HUES64 (cell line): ENCODE results near the gene SKP1.
A peak's percentile ranks its signal among the peaks of the same experiment; 100 is the strongest.

Experiments
- H3K27ac ChIP-seq: 2 replicates; pipeline ENCODE4 v1.7.0; 2013; ENCODE audit warnings: low read depth, low read length, inconsistent platforms
- H3K27me3 ChIP-seq: 2 replicates; pipeline ENCODE4 v1.6.1; 2013; ENCODE audit warnings: mild to moderate bottlenecking, low read length; ENCODE audit not compliant: insufficient read depth
- H3K36me3 ChIP-seq: 2 replicates; pipeline ENCODE4 v1.6.1; 2013; ENCODE audit warnings: mild to moderate bottlenecking, low read length; ENCODE audit not compliant: insufficient read depth
- H3K4me1 ChIP-seq: 2 replicates; pipeline ENCODE4 v1.6.1; 2013; ENCODE audit warnings: mild to moderate bottlenecking, low read length, moderate library complexity; ENCODE audit not compliant: insufficient read depth
- H3K4me3 ChIP-seq: 2 replicates; pipeline ENCODE4 v1.5.1; 2013; ENCODE audit warnings: mild to moderate bottlenecking, low read length, moderate library complexity
- H3K9ac ChIP-seq: 2 replicates; pipeline ENCODE4 v1.6.1; 2013; ENCODE audit warnings: mild to moderate bottlenecking, low read depth, low read length
- H3K9me3 ChIP-seq: 2 replicates; pipeline ENCODE4 v1.6.1; 2013; ENCODE audit warnings: low read depth, low read length; ENCODE audit not compliant: insufficient read depth
- WGBS: fragments of 150-250, 120-280 bp; methylation state at CpG from one replicate; pipeline ENCODE4 v1.1.7; 2013; ENCODE audit warnings: missing lambda C conversion rate; 5-methylcytosine and 5-hydroxymethylcytosine counted together

The SKP1 gene

DNA sequence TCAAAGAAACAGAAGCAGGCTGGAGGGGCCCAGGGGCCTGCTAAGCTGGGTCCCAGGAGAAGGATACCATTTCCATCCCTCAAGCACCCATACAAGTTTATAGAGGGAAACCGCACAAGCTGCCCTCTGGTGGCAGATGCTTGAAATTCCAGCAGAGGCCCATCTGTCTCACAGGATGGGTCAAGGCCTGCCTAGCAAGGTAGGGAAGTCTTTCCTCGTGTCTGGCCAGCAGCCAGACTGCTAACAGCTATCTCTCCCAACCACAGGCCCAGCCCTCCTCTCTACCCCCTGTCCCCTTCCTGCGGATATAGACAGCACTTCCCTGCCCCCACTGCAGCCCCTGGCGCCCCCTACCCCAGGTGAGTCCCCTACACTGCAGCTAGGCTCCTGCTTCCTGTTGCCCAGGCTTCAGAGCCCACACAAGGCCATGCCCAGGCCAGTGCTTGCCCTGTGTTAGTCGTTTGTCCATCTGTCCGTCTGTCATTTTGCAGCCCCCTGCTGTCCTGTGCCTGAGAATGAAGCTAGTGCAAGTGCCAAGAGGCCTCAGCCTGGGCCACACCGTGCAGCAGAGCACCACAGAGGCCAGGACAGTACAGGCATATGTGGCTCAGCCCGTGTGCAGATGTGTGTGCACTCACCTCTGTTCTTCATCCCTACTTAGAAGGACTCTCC is 36.1 kb downstream of the SKP1 start:
- peaks cover 41% of the 10 kb centered on the region for H3K36me3 ChIP-seq
- H3K27ac ChIP-seq = no peak overlapping the region
- H3K4me3 ChIP-seq = no peak overlapping the region
- H3K27me3 ChIP-seq = no peaks in the 10 kb centered on the region
- peaks cover 8% of the 10 kb centered on the region for H3K4me1 ChIP-seq
- H3K9ac ChIP-seq = no peak overlapping the region
- WGBS = 55% methylated on average over 8 of the region's 8 CpGs
- H3K9me3 ChIP-seq = no peaks in the 10 kb centered on the region

DNA sequence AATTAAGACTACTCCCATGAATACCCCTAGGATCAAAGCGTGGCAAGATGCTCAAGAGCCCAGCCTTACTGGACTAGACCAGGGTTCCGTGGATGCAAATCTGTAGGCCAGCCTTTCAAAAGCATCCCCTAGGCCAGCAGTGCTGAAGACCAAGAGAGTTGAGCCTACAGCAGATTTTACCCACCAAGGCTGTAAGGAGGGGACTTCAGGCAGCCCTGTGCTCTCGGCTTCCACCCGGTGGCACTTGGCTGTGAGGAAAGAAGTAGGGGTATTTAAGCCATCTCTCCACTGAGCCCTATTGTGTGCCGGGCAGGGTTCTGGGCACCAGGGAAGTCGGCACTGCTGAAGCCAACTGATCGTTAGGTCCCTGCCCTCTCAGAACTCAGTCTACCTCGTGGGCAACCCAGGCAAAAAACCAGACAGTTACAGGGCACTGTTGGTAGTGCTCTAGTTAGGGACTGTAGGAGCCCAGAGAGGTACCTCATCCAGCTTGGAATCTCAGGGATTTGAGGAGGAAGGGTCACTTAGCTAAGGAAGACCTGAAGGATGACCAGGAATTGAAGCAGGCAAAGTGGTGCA is 36.8 kb downstream of the SKP1 start:
- Histone ChIP-seq H3K36me3 (peaks cover 35% of the 10 kb centered on the region), H3K9me3 (no peaks in the 10 kb centered on the region), H3K27ac (no peak overlapping the region), H3K4me1 (peaks cover 8% of the 10 kb centered on the region), H3K27me3 (no peaks in the 10 kb centered on the region), H3K9ac (no peak overlapping the region), H3K4me3 (no peak overlapping the region)
- WGBS = 92% methylated on average over 8 of the region's 8 CpGs

DNA sequence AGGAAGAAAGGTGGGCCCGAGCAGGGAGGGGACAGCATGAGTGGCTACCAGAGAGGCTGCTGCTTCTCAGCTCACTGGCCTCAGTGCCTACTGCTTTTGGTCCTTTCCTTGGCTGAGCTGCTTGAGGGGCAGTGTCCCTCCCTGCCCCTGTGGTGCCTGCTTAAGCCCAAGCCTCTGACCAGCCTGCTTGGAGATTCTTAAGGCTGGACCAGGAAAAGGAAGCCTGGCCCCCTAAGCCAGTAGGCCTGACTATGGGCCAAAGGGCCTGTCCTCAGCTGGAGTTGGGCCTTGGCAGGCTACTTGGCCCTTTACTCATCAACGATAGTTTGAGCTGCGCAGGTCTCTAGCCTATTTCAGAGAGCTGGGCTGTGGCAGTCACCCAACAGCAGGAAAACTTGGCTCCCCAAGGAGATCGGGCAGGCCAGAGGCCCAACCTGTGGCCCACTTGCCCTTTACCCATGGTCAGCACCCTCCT is 37.3 kb downstream of the SKP1 start:
- Histone ChIP-seq H3K9me3 (no peaks in the 10 kb centered on the region), H3K36me3 (peaks cover 33% of the 10 kb centered on the region), H3K27ac (no peak overlapping the region), H3K4me3 (no peak overlapping the region), H3K27me3 (no peaks in the 10 kb centered on the region), H3K9ac (no peak overlapping the region), H3K4me1 (peaks cover 8% of the 10 kb centered on the region)
- 97% methylated on average over 4 of the region's 4 CpGs for WGBS

DNA sequence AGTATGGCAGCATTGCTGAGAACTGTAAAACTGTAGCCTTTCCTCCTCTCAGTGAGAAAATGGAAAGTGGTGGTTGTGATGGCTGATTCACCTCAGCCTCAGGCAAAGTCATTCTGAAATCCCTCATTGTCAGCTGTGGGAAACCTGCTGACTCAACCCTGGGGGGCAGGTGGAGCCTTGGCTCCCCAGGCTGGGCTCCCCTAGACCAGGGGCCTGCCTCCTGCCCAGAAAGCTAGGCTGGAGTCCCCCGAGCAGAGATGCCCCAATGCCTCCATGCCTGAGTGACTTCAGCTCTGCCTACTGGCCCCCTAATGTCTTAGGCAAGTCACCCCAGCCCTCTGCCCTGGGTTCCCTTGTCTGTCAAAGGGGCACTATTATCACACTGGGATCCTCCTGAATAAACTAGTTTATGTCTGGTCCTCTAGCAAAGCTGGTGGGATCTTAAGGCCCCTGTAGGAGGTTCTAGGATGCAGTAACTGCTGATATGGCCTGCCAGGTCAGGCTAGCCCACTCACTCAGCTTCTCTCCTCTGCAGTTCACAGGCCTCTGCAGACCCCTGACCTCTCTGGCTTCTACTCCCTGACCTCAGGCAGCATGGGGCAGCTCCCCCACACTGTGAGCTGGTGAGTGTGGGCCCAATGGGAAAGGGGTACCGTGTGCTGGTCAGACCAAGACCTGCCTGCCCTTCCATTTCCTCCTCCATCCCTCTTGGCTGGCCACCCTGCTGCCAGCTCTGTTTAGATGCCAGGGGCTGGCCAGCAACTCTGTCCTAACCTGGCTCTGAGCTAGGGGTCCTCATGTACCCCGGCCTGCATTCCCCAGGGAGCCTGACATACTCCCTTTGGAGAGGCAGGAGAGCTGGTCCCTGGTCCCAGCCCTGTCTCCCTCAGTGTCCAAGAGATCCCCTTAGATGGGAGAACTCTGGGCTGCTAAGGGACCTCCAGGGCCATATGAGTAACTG is 38.1 kb downstream of the SKP1 start:
- Histone ChIP-seq H3K36me3 (peaks cover 32% of the 10 kb centered on the region), H3K27ac (no peak overlapping the region), H3K4me3 (no peak overlapping the region), H3K27me3 (no peaks in the 10 kb centered on the region), H3K4me1 (peaks cover 8% of the 10 kb centered on the region), H3K9ac (no peak overlapping the region), H3K9me3 (no peaks in the 10 kb centered on the region)
- WGBS = 90% methylated on average over 3 of the region's 3 CpGs

DNA sequence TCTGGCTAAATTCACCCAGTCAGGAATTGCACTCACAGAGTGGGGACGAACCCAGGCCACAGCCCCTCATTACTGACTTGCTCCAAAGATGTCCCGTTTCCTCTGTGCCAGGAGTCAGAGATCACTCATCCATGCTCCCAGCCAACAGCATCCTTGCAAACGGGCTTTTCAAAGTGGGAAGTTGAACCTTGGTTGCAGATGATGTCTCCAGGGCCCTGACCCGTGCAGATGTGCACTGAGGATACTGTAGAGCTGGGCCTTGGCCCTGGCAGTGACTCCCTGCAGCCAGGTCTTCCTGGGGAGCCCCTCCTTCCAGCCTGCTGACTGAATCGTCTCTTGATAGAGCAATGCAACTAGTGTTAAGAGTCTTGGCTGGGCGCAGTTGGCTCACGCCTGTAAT is 40.0 kb downstream of the SKP1 start:
- Histone ChIP-seq H3K27me3 (no peaks in the 10 kb centered on the region), H3K36me3 (peaks cover 21% of the 10 kb centered on the region), H3K9ac (no peak overlapping the region), H3K4me1 (peaks cover 8% of the 10 kb centered on the region), H3K4me3 (no peak overlapping the region), H3K9me3 (no peaks in the 10 kb centered on the region), H3K27ac (no peak overlapping the region)
- 94% methylated on average over 7 of the region's 7 CpGs for WGBS

DNA sequence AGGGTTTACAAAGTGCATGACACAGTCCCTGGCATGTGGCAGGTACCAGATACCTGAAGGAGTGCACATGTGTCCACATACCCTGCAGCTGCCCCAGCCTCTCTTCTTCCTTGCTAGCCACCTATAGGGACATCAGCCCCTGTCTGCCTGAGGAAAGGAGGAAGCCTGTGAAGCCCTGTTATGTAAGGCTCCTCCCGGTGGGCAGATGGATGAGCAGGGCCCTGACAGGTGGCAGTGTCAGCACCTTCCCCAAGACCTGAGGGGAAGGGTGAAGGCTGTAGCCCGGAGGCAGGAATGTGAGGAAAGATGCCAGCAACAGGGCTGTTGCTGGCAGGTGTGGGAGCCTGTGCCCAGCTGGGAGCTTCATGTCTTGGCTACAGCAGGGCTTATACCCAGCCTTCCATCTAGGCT is 40.5 kb downstream of the SKP1 start:
- H3K4me3 ChIP-seq = no peak overlapping the region
- peaks cover 8% of the 10 kb centered on the region for H3K4me1 ChIP-seq
- no peaks in the 10 kb centered on the region for H3K9me3 ChIP-seq
- H3K9ac ChIP-seq = no peak overlapping the region
- no peaks in the 10 kb centered on the region for H3K27me3 ChIP-seq
- no peak overlapping the region for H3K27ac ChIP-seq
- peaks cover 21% of the 10 kb centered on the region for H3K36me3 ChIP-seq
- WGBS = 84% methylated on average over 2 of the region's 2 CpGs

DNA sequence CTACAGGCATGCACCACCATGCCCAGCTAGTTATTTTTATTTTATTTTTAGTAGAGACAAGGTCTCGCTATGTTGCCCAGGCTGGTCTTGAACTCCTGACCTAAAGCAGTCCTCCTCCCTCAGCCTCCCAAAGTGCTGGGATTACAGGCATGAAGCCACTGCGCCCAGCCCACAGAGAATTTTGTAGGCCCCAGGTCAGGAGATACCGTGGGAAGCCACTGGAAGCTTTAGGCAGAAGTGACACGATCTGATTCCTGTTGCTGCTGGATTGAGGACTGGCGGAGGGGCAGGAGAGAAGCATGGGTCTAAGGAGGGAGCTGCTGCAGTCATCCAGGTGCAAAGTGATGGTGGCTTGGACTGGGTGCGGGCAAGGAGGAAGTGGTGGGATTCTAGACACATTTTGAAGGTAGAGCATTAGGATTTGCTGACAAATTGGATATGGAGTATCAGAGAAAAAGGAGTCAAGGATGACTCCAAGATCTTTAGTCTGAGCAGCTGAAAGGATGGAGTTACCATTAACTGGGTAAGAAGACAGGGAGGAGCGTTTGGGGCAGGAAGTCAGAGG is 41.6 kb downstream of the SKP1 start:
- H3K4me1 ChIP-seq = peaks cover 8% of the 10 kb centered on the region
- no peak overlapping the region for H3K4me3 ChIP-seq
- WGBS = 91% methylated on average over 7 of the region's 7 CpGs
- H3K36me3 ChIP-seq = peaks cover 21% of the 10 kb centered on the region
- no peak overlapping the region for H3K27ac ChIP-seq
- no peak overlapping the region for H3K9ac ChIP-seq
- no peaks in the 10 kb centered on the region for H3K27me3 ChIP-seq
- no peaks in the 10 kb centered on the region for H3K9me3 ChIP-seq

DNA sequence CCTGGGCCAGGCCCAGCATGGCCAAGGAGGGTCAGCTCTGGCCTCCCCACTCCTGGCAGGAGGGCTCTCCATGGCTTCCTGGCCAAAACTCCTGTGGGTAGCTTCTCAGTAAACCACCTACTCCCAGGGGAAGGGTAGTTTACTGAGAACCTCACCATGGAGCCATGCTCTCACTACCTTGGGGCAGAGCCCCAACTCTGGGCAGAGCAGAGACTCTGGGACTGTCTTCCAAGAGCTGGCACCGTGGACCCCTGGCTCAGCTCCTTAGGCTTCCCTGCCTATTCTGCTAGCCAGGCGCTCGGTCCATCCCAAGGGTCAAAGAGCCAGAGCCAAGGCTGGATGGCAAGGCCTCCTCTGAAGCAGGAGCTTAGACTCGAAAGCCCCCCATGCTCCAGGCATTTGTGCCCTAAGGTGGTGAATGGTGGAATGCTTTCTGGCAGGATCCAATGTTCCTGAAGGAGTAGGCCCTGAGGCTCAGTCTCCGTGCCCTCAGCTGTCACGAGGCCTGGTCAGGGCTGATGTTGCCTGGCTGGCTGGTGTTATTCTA is 42.7 kb downstream of the SKP1 start:
- Histone ChIP-seq H3K9me3 (no peaks in the 10 kb centered on the region), H3K27me3 (no peaks in the 10 kb centered on the region), H3K4me3 (no peak overlapping the region), H3K36me3 (peaks cover 11% of the 10 kb centered on the region), H3K27ac (no peak overlapping the region), H3K9ac (no peak overlapping the region), H3K4me1 (peaks cover 8% of the 10 kb centered on the region)
- WGBS = 93% methylated on average over 6 of the region's 6 CpGs

DNA sequence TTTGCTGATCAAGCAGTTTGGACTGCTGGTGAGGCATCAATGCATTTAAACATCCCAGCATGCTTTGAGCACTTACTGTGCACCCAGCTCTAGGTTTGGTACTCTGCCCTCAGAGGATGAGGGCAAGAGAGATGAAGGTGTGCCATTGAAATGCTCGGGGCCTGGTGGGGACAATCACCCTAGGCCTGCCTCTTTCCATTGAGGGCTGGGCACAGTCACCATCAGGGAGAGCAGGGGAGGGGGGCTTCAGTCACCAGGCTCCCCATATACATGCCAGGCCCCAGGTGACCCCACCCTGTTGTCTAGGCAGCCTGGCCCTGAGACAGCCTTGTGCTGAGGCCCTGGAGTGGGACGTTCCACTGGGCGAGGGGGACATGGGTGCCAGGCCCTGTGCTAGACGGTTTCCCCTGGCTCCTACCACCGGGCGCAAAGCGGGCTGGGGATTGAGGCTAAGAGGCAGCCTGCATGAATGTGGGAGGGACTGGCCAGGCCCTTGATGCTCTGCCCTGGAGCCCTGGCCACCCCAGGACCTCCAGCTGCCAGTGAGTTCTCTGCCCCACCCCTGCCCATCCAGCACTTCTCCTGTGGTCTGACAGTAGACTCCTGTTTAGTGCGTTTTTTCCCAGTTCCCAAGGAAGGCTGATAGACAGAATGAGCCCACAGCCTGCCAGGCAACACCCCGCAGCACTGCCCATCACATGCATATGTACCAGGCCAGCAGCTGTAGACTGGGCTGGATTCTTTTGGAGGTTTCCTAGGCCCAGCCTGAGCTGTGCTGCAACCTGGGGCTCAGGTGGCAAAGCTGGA is 43.4 kb downstream of the SKP1 start:
- Histone ChIP-seq H3K27me3 (no peaks in the 10 kb centered on the region), H3K9ac (0 out of 2 replicates have a peak overlapping the region, but pooled peaks have one; percentile 18), H3K36me3 (peaks cover 14% of the 10 kb centered on the region), H3K4me3 (no peak overlapping the region), H3K9me3 (no peaks in the 10 kb centered on the region), H3K27ac (no peak overlapping the region), H3K4me1 (peaks cover 7% of the 10 kb centered on the region)
- 93% methylated on average over 9 of the region's 9 CpGs for WGBS
